Measurements from ENCODE around the gene WDFY1. TPM values are rescaled to one million over a fixed set of nuclear protein-coding genes. Genes with fewer than 3 reads are reported as not detected.

Gene WDFY1
- total RNA-seq, 1 experiment from 2014 or later: 66.0 TPM

- TF ChIP-seq E2F1 (CRISPR knock-in tag; IDR thresholded peaks at IDR 0.05): no peak
- TF ChIP-seq MYBL2 (CRISPR knock-in tag; IDR thresholded peaks at IDR 0.05): no peak
- TF ChIP-seq ATF2 (CRISPR knock-in tag; IDR thresholded peaks at IDR 0.05; ENCODE audit: borderline replicate concordance, low read depth): no peak
- no peak for TF ChIP-seq EMX1 (CRISPR knock-in tag; IDR thresholded peaks at IDR 0.05)
- TF ChIP-seq KAT7 (CRISPR knock-in tag; IDR thresholded peaks at IDR 0.05; ENCODE audit: borderline replicate concordance): no peak
Observed at GRCh38 chr2:223890721-223891120, 54.4 kb downstream of the WDFY1 start (continued).

- ChIA-PET POLR2A (no interaction called here), CTCF (no interaction called here)
- no peak overlapping the region for H3K4me3 Mint-ChIP-seq
- H3K36me3 Mint-ChIP-seq: peaks cover 67% of the 10 kb centered on the region
- H3K4me1 Mint-ChIP-seq: 0 out of 2 replicates have a peak, but pooled peaks cover 4% of the 10 kb centered on the region
- ATAC-seq (no peak), DNase-seq (ENCODE audit: low spot score) (no peak)
- TF ChIP-seq RORB (CRISPR knock-in tag; IDR thresholded peaks at IDR 0.05) (no peak), IRF2 (CRISPR knock-in tag; IDR thresholded peaks at IDR 0.05; ENCODE audit: borderline replicate concordance, low read depth) (no peak), NR1H2 (CRISPR knock-in tag; IDR thresholded peaks at IDR 0.05) (no peak), GRHL2 (CRISPR knock-in tag; IDR thresholded peaks at IDR 0.05; ENCODE audit: insufficient replicate concordance, severe bottlenecking) (no peak), ELF4 (CRISPR knock-in tag; IDR thresholded peaks at IDR 0.05; ENCODE audit: low read depth) (no peak), ATF1 (CRISPR knock-in tag; IDR thresholded peaks at IDR 0.05) (no peak), ZNF232 (CRISPR knock-in tag; IDR thresholded peaks at IDR 0.05) (no peak), ZNF423 (CRISPR knock-in tag; IDR thresholded peaks at IDR 0.05) (no peak), FOXK1 (CRISPR knock-in tag; IDR thresholded peaks at IDR 0.05) (no peak), NR3C1 (CRISPR knock-in tag; conservative IDR thresholded peaks at IDR 0.05; ENCODE audit: low read depth) (no peak), ZNF512 (CRISPR knock-in tag; IDR thresholded peaks at IDR 0.05; ENCODE audit: borderline replicate concordance) (no peak), AR (CRISPR knock-in tag; IDR thresholded peaks at IDR 0.05) (no peak), ESRRA (CRISPR knock-in tag; IDR thresholded peaks at IDR 0.05; ENCODE audit: borderline replicate concordance) (no peak)
- H3K9me3 Mint-ChIP-seq: peaks cover 7% of the 10 kb centered on the region; the same call in 1 of the 2 replicates
- H3K27ac Mint-ChIP-seq: no peak overlapping the region
- H3K27me3 Mint-ChIP-seq (ENCODE audit: low read depth): no peaks in the 10 kb centered on the region
Observed at GRCh38 chr2:223889229-223889628, 55.9 kb downstream of the WDFY1 start.

- ATAC-seq (no peak), DNase-seq (ENCODE audit: low spot score) (no peak)
- H3K27me3 Mint-ChIP-seq (ENCODE audit: low read depth): no peaks in the 10 kb centered on the region
- H3K36me3 Mint-ChIP-seq: peaks cover 61% of the 10 kb centered on the region
- H3K4me3 Mint-ChIP-seq: no peak overlapping the region
- ChIA-PET CTCF (no interaction called here), POLR2A (no interaction called here)
- peak overlapping the region; percentile 41; the same call in 1 of the 2 replicates for H3K27ac Mint-ChIP-seq
- 0 out of 2 replicates have a peak, but pooled peaks cover 4% of the 10 kb centered on the region for H3K4me1 Mint-ChIP-seq
- H3K9me3 Mint-ChIP-seq: peaks cover 7% of the 10 kb centered on the region; the same call in 1 of the 2 replicates
- no peak for TF ChIP-seq ZNF121 (CRISPR knock-in tag; IDR thresholded peaks at IDR 0.05)
- no peak for TF ChIP-seq JAZF1 (CRISPR knock-in tag; IDR thresholded peaks at IDR 0.05)
- TF ChIP-seq FOXP4 (CRISPR knock-in tag; IDR thresholded peaks at IDR 0.05): no peak
- no peak for TF ChIP-seq MLX (CRISPR knock-in tag; IDR thresholded peaks at IDR 0.05)
- no peak for TF ChIP-seq HMGA2 (CRISPR knock-in tag; IDR thresholded peaks at IDR 0.05)
- no peak for TF ChIP-seq MAX (CRISPR knock-in tag; IDR thresholded peaks at IDR 0.05)
Observed at GRCh38 chr2:223888251-223888650, 56.9 kb downstream of the WDFY1 start.
